GM12801 (cell line): ENCODE measurements around the gene FAM222A.

Source experiments
- CTCF ChIP-seq: IDR thresholded peaks from one replicate; pipeline ENCODE4 v1.5.1; 2011; ENCODE audit warnings: control low read depth; ENCODE audit not compliant: insufficient read length; ENCODE audit errors: extremely low read depth

FAM222A gene

GRCh38 chr12:109793826-109794501 is 80.3 kb downstream of the FAM222A start:
- TF ChIP-seq CTCF: no peak

GRCh38 chr12:109795023-109795422 is 81.4 kb downstream of the FAM222A start:
- no peak for TF ChIP-seq CTCF

GRCh38 chr12:109796057-109796456 is 82.4 kb downstream of the FAM222A start:
- no peak for TF ChIP-seq CTCF

GRCh38 chr12:109797905-109798669 is 84.5 kb downstream of the FAM222A start:
- no peak for TF ChIP-seq CTCF

GRCh38 chr12:109798691-109799090 is 85.1 kb downstream of the FAM222A start:
- TF ChIP-seq CTCF: no peak

- no peak for TF ChIP-seq CTCF
Measured at GRCh38 chr12:109800536-109800935, 86.9 kb downstream of the FAM222A start.

GRCh38 chr12:109802828-109803227 is 89.2 kb downstream of the FAM222A start:
- no peak for TF ChIP-seq CTCF
